ENCODE data around the gene TRIM5. TPM values are rescaled to one million over a fixed set of nuclear protein-coding genes. Genes with fewer than 3 reads are reported as not detected.

TRIM5 gene
- total and polyA plus RNA-seq, 9 of the 15 experiments (the other 6 are each of a cell fraction or from before 2014, with no cell fraction given): 7.7 to 20.8 (median 15.0) TPM

- Histone ChIP-seq H3K4me1 (replicated peaks in 1 of 2; ENCODE audit: control insufficient read depth in 2 of 2, insufficient read depth in 2 of 2, low read length in 2 of 2) (peaks cover 0 to 10% of the 10 kb centered on the region in 2 experiments; a peak in 3 of 5 replicates), H3K36me3 (ENCODE audit: control insufficient read depth, insufficient read depth, low read length) (no peaks in the 10 kb centered on the region), H3K79me2 (ENCODE audit: control insufficient read depth, insufficient read depth, low read length) (no peaks in the 10 kb centered on the region), H3K9ac (ENCODE audit: insufficient read depth in 1 of 2, low read depth in 2 of 2, low read length in 2 of 2) (peak within 1 kb of the TSS; percentile 11 to 74; a peak in 3 of 4 replicates), H4K20me1 (replicated peaks; ENCODE audit: control insufficient read depth, insufficient read depth, low read length) (no peaks in the 10 kb centered on the region), H3K9me1 (ENCODE audit: control insufficient read depth, insufficient read depth, low read length) (no peaks in the 10 kb centered on the region), H3K4me3 (peak within 1 kb of the TSS; percentile 44), H3K9me3 (replicated peaks; ENCODE audit: control insufficient read depth, insufficient read depth, low read depth, low read length) (no peaks in the 10 kb centered on the region; the same call in 1 of the 2 replicates), H3K4me2 (ENCODE audit: insufficient read depth, low read length) (peak within 1 kb of the TSS; percentile 97), H2AFZ (ENCODE audit: low read depth, low read length) (peak within 1 kb of the TSS; percentile 99), H3K27me3 (ENCODE audit: control insufficient read depth in 2 of 2, insufficient read depth in 2 of 2, low read length in 2 of 2) (no peaks in the 10 kb centered on the region), H3K27ac (ENCODE audit: extremely low read depth, low read depth, low read length) (peak within 1 kb of the TSS; percentile 56; the same call in 1 of the 3 replicates)
- peak; percentile 97 for ATAC-seq
- WGBS (ENCODE audit: insufficient coverage, low coverage, missing lambda C conversion rate): 8% methylated on average over 7 of the region's 7 CpGs
- ChIA-PET CTCF (ENCODE audit: low intra/inter-chr PET ratio) (no interaction called here), POLR2A (interaction anchor here (0.7 to 1.3 kb wide), 4 partner anchors 12 to 266 kb away, joined by 3 read pairs; no protein-coding TSS in a partner anchor)
- intact Hi-C loops (cut with micrococcal nuclease) (no loop called here), in situ Hi-C loops (cut with MboI) (no loop called here)
- DNase-seq (ENCODE audit: extremely low read depth in 1 of 4, low spot score in 3 of 4): peak; percentile 36 to 81 (median 58)
- TSS peak; percentile 94 for BruUV-seq (replicated peaks)
- FAIRE-seq: peak; percentile 93
- TF ChIP-seq CTCFL (IDR thresholded peaks at IDR 0.05; ENCODE audit: borderline replicate concordance, insufficient read depth, low read depth, low read length, poor library complexity, severe bottlenecking) (no peak), BRCA1 (IDR thresholded peaks at IDR 0.05) (no peak), BRCA1 (CRISPR knock-in tag; IDR thresholded peaks at IDR 0.05) (no peak), MYC (IDR thresholded peaks at IDR 0.05; ENCODE audit: low read depth, low read length) (no peak), MYC (CRISPR knock-in tag; IDR thresholded peaks at IDR 0.05; ENCODE audit: borderline replicate concordance, low read depth) (no peak), KDM1A (IDR thresholded peaks at IDR 0.05) (no peak), EP400 (IDR thresholded peaks at IDR 0.05) (no peak), E2F3 (CRISPR knock-in tag; IDR thresholded peaks at IDR 0.05) (no peak), NCOA1 (IDR thresholded peaks at IDR 0.05; ENCODE audit: low read depth) (0 out of 2 replicates have a peak, but pooled peaks have one; percentile 51), RFX5 (IDR thresholded peaks at IDR 0.05; ENCODE audit: low read depth, low read length) (no peak), ESRRA (IDR thresholded peaks at IDR 0.05; ENCODE audit: borderline replicate concordance, low read depth) (no peak), ZNF511 (CRISPR knock-in tag; IDR thresholded peaks at IDR 0.05) (no peak)
- TF ChIP-seq, protein P1, sequence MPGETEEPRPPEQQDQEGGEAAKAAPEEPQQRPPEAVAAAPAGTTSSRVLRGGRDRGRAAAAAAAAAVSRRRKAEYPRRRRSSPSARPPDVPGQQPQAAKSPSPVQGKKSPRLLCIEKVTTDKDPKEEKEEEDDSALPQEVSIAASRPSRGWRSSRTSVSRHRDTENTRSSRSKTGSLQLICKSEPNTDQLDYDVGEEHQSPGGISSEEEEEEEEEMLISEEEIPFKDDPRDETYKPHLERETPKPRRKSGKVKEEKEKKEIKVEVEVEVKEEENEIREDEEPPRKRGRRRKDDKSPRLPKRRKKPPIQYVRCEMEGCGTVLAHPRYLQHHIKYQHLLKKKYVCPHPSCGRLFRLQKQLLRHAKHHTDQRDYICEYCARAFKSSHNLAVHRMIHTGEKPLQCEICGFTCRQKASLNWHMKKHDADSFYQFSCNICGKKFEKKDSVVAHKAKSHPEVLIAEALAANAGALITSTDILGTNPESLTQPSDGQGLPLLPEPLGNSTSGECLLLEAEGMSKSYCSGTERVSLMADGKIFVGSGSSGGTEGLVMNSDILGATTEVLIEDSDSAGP (CRISPR knock-in tag; IDR thresholded peaks at IDR 0.05): no peak
- TF ChIP-seq, protein P2, sequence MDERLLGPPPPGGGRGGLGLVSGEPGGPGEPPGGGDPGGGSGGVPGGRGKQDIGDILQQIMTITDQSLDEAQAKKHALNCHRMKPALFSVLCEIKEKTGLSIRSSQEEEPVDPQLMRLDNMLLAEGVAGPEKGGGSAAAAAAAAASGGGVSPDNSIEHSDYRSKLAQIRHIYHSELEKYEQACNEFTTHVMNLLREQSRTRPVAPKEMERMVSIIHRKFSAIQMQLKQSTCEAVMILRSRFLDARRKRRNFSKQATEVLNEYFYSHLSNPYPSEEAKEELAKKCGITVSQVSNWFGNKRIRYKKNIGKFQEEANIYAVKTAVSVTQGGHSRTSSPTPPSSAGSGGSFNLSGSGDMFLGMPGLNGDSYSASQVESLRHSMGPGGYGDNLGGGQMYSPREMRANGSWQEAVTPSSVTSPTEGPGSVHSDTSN (CRISPR knock-in tag; IDR thresholded peaks at IDR 0.05; ENCODE audit: low read depth): no peak
- TF ChIP-seq, protein P2 (tag; conservative IDR thresholded peaks at IDR 0.05; ENCODE audit: low read depth): peak; percentile 80
These were observed 60.2 kb downstream of the TRIM5 start, which contains the start of gene TRIM34 for GRCh38 chr11:5624489-5625279. TSS of gene TRIM34 (plus strand) at chr11:5625001. CDS start at chr11:5632332, 7,331 bp downstream.

All from K562 (cell line).